8988T (cell line): ENCODE measurements around the gene NHSL2.
"Not testable (repeated sequence)": the region's sequence is repeated elsewhere in the genome, so short reads cannot be mapped to it uniquely, and the experiment has no call there.

Source experiments
- DNase-seq: peaks from one replicate; pipeline ENCODE4 v3.0.0; 2011

The NHSL2 gene

GRCh38 chrX:71910643-71910985, at the start of gene NHSL2:
Gene NHSL2 (plus strand): TSS chrX:71910845.
- DNase-seq, result no peak

DNA sequence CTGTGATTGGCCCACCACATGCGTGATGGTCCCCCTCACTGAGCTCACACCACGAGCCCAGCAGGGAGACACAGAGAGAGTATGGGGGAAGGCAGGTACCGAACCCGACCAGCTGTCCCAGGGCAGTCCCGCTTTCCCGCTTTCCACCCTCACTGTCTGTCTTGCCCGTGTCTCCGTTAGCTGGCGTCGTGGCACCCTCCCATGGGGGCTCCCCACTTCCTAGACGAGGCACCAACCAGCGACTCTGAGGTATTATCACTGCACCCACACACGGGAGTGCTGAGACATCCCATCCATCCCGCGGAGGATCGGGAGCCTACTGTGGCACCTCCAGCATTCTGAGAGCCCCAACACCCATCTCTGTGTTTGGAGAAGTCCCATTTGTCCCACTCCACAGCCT, 43.0 kb upstream of the NHSL2 start:
- DNase-seq, result no peak

DNA sequence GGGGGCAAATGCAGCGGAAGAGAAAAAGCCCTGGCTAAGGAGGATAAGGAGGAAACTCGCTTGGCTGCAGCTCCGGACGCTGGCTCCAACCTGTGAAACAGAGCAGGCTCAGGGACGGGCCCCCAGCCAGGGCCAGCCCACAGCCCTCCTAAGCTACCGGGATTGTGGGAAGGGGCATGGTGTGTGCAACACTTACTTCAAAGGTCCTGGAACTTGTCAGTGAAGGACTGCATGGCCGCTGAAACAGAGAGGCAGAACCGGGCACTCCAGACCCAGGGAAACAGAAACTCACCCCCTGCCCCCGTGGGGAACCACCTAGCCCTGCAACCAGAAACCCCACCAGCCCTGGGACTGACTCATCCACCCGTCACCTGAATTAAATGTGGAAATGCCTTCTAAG, 41.1 kb upstream of the NHSL2 start:
- DNase-seq, result not testable (repeated sequence)

GRCh38 chrX:71870208-71871098, 40.2 kb upstream of the NHSL2 start:
- peak; percentile 20 for DNase-seq

DNA sequence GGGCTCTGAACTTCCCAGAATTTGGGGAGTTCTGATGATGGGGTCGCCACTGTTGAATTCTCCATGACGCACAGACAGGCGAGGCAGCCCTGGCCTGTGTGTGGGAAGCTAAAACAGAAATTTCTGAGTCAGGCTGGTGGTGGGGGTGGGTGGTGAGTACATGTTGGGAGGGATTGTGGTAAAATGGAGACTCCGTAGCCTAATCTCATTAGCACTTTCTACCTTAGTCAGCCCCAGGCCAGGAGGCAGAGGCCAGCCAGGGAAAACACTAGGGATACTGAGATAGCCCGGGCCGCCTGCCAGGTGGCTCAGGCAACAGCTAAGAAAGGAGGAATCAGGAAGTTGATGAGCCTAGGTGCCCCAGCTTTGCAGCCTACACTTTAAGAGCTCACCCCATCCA, 39.3 kb upstream of the NHSL2 start:
- no peak for DNase-seq

GRCh38 chrX:71872542-71873458, 37.8 kb upstream of the NHSL2 start:
- no peak for DNase-seq

GRCh38 chrX:71873459-71873833, 37.2 kb upstream of the NHSL2 start:
- no peak for DNase-seq

GRCh38 chrX:71876841-71877240, 33.8 kb upstream of the NHSL2 start:
- DNase-seq, result not testable (repeated sequence)

DNA sequence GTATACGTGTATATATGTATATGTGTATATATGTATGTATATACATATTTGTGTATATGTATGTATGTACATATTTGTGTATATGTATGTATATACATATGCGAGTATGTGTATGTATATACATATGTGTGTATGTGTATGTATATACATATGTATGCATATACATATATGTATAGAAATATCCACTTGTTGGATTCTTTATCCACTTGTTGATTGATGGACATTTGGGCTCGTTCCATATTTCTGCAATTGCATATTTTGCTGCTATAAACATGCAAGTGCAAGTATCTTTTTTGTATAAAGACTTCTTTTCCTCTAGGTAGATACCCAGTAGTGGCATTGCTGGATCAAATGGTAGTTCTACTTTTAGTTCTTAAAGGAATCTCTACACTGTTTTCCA, 25.5 kb upstream of the NHSL2 start:
- no peak for DNase-seq

GRCh38 chrX:71895607-71896006, 15.0 kb upstream of the NHSL2 start:
- no peak for DNase-seq

GRCh38 chrX:71906144-71906543, 4.5 kb upstream of the NHSL2 start:
- DNase-seq, result no peak

GRCh38 chrX:71908387-71908786, 2.3 kb upstream of the NHSL2 start:
- no peak for DNase-seq

DNA sequence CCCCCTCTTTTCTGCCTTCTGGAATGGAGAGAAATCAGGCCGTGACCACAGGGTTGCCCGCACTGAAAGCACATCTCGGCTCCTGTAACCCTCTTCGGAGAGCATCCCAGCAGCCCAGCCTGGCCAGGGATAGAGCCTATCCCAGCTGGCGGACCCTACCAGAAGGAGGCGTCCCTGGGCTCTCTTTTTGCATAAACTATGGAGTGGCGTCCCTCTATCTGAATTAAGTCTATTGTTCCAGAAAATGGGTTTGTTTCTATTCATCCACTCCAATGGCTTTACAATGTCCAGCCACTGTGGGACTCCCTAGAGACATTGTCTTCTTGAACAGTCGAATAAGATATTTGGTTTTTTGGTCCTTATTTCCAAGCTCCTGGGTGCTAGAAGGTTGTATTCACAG, 689 bp upstream of the NHSL2 start:
- DNase-seq, result no peak

DNA sequence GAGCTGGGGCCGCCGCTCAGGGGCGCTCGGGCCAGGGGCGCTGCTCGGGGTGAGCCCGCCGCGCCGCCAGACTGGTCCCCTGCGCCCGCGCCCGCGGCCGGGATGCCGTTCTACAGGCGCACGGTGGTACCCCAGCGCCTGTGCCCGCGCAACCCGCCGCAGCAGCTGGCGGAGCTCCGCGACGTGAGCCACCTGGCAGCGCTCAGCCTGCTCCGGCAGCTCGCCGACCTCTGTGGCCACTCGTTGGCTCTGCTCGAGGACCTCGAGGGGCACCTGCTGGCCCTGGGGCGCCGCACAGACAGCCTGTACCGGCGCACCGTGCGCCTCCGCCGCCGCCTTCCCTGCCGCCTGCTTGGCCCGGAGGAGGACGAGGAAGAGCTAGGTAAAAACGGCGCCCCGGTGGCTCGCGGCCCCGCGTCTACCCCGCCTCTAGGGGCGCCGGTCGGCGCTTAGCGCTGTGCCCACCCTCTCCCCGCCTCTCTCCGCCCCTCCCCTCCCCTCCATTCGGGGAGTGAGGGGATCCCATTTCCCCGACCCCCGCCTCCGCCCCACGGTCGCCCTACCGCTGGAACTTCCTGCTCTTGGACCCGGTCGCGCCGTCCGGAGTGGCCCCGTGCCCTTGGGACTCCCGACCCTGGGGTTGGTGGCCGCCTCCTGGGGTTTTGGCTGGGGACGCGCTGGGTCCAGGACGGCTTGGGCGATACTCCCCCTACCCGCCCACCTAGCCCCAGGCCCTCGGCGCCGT, 513 bp downstream of the NHSL2 start:
- no peak for DNase-seq

- DNase-seq, result no peak
Observed at GRCh38 chrX:71911731-71912050, 1.0 kb downstream of the NHSL2 start.

DNA sequence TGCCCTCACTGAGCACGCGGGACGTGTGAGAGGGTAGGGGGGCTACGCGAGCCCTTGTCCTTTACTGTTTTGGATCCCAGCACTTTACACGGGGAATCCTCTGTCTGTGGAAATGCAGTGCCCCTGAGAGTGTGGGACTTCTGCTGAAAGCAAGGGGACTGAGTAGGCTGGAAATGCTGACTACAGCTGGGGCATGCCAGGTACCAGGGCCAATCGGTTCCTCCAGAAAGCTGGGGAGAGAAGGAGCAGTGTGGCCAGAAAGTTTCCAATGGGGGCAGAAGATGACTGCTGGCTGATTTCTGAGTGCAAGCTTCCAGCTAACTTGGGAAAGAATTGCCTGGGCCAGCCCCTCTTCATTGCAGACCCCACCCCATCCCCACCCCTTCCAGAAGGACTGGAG, 1.5 kb downstream of the NHSL2 start:
- no peak for DNase-seq

- DNase-seq, result no peak
Observed at GRCh38 chrX:71913156-71913950, 2.7 kb downstream of the NHSL2 start.

DNA sequence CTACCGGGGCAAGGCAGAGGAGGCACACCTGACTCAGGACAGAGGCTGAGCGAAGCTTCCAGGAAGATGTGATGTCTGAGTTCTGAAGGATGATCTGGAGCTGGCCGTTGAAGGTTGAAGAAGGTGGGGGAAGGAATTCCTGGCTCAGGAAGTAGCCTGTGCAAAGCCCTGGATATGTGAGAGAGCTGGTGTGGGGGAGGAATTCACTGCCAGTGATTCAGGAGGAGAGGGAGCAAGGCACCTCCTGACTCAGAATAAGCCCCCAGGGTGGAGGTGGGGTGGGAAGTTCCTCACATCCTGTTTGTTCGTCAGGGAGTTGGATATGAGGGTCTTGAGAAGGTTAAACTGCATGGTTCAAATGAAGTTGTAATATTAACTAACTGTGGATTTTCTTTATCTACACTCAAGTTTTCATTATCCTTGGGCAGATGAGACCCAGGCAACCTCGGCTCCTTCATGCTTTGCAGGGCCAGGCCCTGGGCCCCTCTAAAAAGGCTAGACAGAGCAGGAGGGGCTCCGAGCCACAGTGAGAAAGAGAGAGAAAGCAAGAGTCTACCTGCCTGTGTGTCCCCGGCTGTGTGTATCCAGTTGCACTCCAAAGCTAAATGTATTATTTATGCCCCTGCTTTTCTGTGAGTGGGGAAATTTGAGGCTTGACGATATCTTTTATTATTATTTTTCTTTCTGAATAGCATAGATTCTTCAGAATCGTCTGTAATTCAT, 7.1 kb downstream of the NHSL2 start:
- no peak for DNase-seq

- no peak for DNase-seq
Observed at GRCh38 chrX:71919431-71919830, 8.8 kb downstream of the NHSL2 start.

- no peak for DNase-seq
Observed at GRCh38 chrX:71919886-71920285, 9.2 kb downstream of the NHSL2 start.

GRCh38 chrX:71922686-71923085, 12.0 kb downstream of the NHSL2 start:
- no peak for DNase-seq

GRCh38 chrX:71923516-71923915, 12.9 kb downstream of the NHSL2 start:
- DNase-seq, result no peak
